H1 (cell line): ENCODE measurements around the gene COG4. TPM values are rescaled to one million over a fixed set of nuclear protein-coding genes. Genes with fewer than 3 reads are reported as not detected.

Source experiments
- CBX5 ChIP-seq: fragments of 300-800, 300-1000 bp; sonication (generic); IDR thresholded peaks from 2 replicates; pipeline ENCODE4 v1.7.1; 2016; ENCODE audit warnings: antibody characterized with exemption, low read length, low read depth
- CHD1 ChIP-seq: IDR thresholded peaks from 2 replicates; pipeline ENCODE4 v1.6.1; 2012; ENCODE audit warnings: low read depth, low read length, improper control_type of control experiment
- GTF2F1 ChIP-seq: IDR thresholded peaks from 2 replicates; pipeline ENCODE4 v1.6.1; 2012; ENCODE audit warnings: low read depth, low read length, improper control_type of control experiment, borderline replicate concordance
- KDM4A ChIP-seq: IDR thresholded peaks from one replicate; pipeline ENCODE4 v1.7.1; 2012; ENCODE audit warnings: low read depth, mild to moderate bottlenecking, moderate library complexity, low read length, inconsistent platforms; ENCODE audit not compliant: severe bottlenecking
- NRF1 ChIP-seq: IDR thresholded peaks from 2 replicates; pipeline ENCODE4 v1.6.1; 2011; ENCODE audit warnings: mild to moderate bottlenecking, low read depth, low read length, improper control_type of control experiment
- RAD21 ChIP-seq, 2 experiments: IDR thresholded peaks in 1 of 2; conservative IDR thresholded peaks in 1 of 2; 2 replicates each; pipeline ENCODE4 v1.6.1; 2011; ENCODE audit warnings: low read depth in 2 of 2, low read length in 2 of 2, improper control_type of control experiment in 1 of 2, inconsistent platforms in 1 of 2, mild to moderate bottlenecking in 1 of 2, moderate library complexity in 1 of 2
- TCF12 ChIP-seq: IDR thresholded peaks from 2 replicates; pipeline ENCODE4 v1.6.1; 2011; ENCODE audit warnings: low read depth, mild to moderate bottlenecking, low read length
- YY1 ChIP-seq: IDR thresholded peaks from 2 replicates; pipeline ENCODE4 v1.6.1; 2011; ENCODE audit warnings: low read depth, mild to moderate bottlenecking, low read length
- polyA plus RNA-seq, 7 experiments: library from polyadenylated mRNA; depleted of rRNA in 3 of 7; stranded (reverse) in 5 of 7; unstranded in 2 of 7; fragments of >200 nt in 5 of 7; fragments of 200-250 nt in 2 of 7; gene quantifications; 1 replicate in 5 of 7; 2 replicates in 1 of 7; 4 replicates in 1 of 7; pipeline versions ENCODE4 v1.2.1 to v1.2.3, GENCODE V29; 2011 to 2013; ENCODE audit warnings: missing spikeins in 2 of 7, mixed read lengths in 2 of 7
- total RNA-seq: library from RNA; stranded (reverse); fragmentation: NEBNext Ultra II Directional; extraction: Animal tissue kit (Norgen Biotek cat#: 25700); gene quantifications from 2 replicates; pipeline ENCODE4 v1.2.1, GENCODE V29; 2021

Gene COG4
- total and polyA plus RNA-seq, 2 of the 8 experiments (the other 6 are each of a cell fraction or from before 2014, with no cell fraction given): 46.1 to 50.2 TPM

- TF ChIP-seq CBX5 (no peak), GTF2F1 (no peak), NRF1 (no peak), RAD21 (IDR thresholded peaks at IDR 0.05 in 1 of 2, conservative IDR thresholded peaks at IDR 0.05 in 1 of 2; ENCODE audit: low read depth in 2 of 2, low read length in 2 of 2) (no peak), TCF12 (no peak), YY1 (no peak), KDM4A (no peak), CHD1 (no peak)
- TF ChIP-seq, all 59 proteins: peak for 0
Observed at GRCh38 chr16:70432723-70433457, 90.5 kb downstream of the COG4 start (continued).
